ENCODE data around the gene EDN2. TPM values are rescaled to one million over a fixed set of nuclear protein-coding genes. Genes with fewer than 3 reads are reported as not detected.

Gene EDN2
- total RNA-seq, 1 donor from 2014 or later = 1.1 TPM

- intact Hi-C loops (cut with DNase I) = no loop called here
- DNase-seq (ENCODE audit: low spot score) = peak; percentile 24
Observed at GRCh38 chr1:41449326-41449921, 35.1 kb downstream of the EDN2 start.

GRCh38 chr1:41448821-41449220, 35.7 kb downstream of the EDN2 start:
- intact Hi-C loops (cut with DNase I) = no loop called here
- no peak for DNase-seq (ENCODE audit: low spot score)

DNA sequence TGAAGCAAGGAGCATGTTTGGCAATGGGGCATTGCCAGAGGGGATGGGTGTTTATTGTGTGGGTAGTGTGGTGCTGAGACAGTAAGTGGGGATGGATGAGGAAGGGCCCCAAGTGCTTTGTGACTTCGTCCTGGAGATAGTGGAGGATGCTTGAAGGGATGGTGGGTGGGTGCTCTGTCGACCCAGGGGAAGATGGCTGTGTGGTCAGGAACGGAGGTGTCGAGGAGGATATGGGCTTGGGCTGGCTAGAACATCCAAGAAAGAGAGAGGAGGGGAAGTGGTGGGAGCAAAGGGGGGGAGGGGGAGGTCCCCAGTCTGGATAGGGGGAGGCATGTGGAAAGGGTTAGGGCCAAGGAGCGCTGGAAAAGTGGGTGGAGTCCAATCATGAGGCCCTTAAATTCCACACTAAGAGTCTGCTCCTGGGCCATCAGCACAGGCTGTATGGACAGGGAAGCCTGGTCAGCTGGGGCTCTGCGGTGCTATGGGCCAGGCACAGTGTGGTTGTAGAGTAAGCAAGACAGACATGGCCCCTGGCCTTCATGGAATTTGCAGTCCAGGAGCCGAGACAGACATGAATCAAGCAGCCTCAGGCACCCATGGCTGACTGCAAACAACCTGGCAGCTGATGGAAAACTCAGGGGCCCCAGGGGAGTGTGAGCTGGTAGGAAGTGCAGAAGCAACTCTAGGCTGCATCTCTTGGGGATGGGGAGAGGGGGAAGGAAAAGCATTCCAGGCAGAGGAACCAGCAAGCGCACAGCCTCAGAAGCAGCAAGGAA, 36.3 kb downstream of the EDN2 start:
- peak; percentile 56 for DNase-seq (ENCODE audit: low spot score)
- intact Hi-C loops (cut with DNase I) = no loop called here

DNA sequence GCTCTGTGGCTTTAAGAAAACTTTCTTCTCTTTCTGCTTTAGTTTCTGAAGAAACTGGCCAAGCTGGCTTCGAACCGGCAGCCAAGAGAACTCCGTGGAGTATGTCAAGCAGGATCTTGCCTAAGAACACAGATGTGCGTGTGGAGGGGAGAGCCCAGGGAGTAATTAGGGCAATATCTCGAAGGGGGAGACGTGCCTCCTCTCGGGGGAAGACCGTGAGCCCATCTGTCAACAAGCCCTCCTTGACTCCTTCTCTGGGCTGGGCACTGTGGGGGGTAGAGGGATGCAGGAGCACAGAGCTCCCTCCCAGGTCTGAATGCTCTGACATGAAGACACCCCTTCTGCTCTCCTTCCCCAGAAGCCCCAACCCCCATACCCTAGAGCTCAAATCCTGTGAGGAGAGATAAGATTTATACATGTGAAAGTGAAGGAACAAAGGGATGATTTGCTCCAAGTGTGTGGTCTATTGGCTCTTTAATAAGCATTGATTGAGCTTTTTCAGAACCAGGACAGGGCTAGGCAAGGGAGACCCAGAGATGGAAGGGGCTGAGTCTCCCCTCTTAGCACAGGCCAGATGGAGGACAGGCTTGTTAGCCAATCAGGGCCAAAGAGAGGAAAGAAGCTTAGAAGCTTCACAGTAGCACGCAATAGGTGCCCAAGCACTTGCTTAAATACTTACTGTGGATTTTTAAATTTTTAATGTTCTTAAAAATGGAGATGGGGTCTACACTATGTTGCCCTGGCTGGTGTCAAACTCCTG, 37.5 kb downstream of the EDN2 start:
- no peak for DNase-seq (ENCODE audit: low spot score)
- intact Hi-C loops (cut with DNase I) = no loop called here

DNA sequence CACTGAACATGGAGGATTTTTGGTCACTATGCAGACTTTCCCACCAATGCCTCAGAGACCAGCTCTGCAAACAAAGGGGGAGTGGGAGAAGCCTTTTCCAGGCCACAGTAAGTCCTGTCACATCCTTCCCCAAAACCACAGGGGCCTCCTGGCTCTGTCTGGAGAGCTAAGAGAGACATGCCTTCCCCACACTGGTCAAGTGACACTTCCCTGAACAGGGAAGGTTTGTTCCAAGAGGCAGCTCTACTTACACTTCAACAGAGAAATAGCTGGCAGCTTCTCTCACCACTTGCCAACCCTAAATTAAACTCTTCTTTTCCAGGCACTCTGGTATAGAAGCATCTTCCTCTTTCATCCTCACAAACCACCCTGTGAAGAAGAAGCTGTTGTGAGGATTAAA, 39.7 kb downstream of the EDN2 start:
- no peak for DNase-seq (ENCODE audit: low spot score)
- intact Hi-C loops (cut with DNase I) = no loop called here

- intact Hi-C loops (cut with DNase I) = no loop called here
- DNase-seq (ENCODE audit: low spot score) = no peak
Observed at GRCh38 chr1:41444246-41444645, 40.2 kb downstream of the EDN2 start.

DNA sequence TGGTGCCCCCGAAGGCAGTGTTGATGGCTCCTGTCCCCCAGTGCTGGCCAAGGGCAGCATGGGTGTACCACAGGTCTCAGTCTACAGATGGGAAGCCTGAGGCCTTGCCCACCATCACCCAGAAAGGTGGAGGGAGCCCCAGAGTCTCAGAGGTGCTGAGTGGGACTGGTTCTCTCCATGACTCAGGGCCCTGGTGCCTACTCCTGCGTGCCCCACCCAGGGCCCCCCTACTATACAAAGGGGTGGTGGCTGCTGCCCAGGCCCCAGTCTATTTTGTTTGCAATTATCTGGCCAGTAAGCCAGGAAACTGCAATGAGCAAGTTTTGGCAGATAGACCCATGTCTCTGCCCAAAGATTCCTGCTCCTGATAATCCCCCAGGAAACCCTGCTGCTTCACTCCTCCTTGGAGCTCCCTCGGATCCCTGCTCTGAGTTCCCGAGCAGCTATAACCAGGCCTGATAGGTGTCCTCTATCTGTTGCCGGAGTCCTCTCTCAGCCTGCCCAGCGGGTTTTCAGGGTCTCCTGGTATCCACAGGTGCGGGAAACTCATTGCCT, 41.7 kb downstream of the EDN2 start:
- DNase-seq (ENCODE audit: low spot score) = no peak
- intact Hi-C loops (cut with DNase I) = no loop called here

DNA sequence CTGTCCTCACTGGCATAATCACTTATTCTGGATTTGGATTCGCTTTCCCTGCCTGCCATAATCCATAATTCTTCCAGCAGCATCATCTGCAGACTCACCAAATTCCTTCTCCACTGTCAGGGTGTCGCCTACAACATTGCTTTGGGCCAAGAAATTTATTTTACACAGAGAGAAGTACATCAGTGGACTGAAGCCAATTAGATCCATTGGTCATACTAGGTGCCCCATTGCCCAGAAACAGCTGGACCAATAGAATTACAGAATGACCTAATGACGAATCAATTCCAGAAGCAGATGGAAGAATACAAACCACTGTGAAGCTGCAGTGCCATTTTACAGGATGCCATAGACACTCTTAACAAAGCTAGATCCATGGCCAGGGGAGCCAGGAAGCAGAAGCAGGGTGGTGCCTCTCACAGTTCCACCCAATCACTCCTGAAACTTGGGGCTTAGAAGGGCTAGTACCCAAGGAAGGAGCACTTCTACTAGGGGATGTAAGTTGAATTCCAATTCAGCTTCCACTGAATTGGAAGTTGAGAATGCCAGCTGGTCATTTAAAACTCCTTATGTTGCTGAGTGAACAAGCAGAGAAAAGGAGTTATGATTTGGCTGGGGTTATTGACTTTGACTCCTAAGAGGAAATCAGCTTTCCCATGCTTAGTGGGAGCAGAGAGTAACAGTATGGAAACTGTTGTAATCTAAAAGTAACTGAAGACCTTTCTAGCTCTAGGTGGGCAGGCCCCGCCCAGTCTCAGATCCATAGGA, 44.0 kb downstream of the EDN2 start:
- DNase-seq (ENCODE audit: low spot score) = no peak
- intact Hi-C loops (cut with DNase I) = no loop called here

GRCh38 chr1:41439234-41439633, 45.2 kb downstream of the EDN2 start:
- no peak for DNase-seq (ENCODE audit: low spot score)
- intact Hi-C loops (cut with DNase I) = no loop called here

GRCh38 chr1:41438711-41439110, 45.8 kb downstream of the EDN2 start:
- no peak for DNase-seq (ENCODE audit: low spot score)
- intact Hi-C loops (cut with DNase I) = no loop called here

DNA sequence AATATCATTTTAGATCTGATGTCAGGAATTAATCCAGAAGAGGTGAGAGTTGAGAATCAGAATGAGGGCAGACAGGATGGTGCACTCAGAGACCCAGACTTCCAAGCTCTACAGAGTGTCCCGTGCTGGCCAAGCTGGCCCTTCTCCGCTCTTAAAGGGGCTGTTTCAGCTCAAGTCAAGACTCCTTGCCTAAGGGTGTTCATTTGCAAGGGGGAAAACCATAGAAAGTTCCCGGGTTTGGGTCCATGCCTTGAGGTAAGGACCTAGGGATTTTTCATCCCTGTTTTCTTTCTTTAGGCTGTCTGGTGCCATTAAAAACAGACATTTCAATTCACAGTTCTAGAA, 47.5 kb downstream of the EDN2 start:
- intact Hi-C loops (cut with DNase I) = no loop called here
- no peak for DNase-seq (ENCODE audit: low spot score)

DNA sequence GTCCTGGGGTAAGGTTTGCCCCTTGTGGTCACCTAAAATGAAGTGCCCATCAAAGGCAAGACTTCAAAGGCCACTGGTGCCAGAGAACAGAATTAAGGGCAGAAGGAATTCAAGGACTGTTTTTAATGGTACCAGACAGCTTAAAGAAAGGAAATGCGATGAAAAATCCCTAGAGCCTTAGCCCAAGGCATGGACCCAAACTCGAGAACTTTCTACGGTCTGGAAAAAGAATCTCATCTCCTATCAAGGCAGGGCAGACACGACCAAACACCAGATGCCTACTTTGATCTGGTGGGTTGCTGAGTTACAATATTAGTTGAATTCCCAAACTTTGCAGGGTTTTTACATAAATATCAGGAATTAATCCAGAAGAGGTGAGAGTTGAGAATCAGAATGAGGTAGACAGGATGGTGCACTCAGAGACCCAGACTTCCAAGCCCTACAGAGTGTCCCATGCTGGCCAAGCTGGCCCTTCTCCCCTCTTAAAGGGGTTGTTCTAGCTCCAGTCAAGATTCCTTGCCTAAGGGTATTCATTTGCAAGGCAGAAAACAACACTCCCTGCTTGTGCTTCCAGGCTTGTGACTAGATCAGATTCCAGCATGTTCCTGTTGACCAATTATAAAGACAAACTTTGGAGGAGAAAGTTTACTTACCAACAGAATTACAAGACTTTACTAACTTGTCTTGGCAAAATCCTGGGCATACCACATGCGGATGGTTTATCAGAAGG, 48.0 kb downstream of the EDN2 start:
- intact Hi-C loops (cut with DNase I) = no loop called here
- DNase-seq (ENCODE audit: low spot score) = no peak

DNA sequence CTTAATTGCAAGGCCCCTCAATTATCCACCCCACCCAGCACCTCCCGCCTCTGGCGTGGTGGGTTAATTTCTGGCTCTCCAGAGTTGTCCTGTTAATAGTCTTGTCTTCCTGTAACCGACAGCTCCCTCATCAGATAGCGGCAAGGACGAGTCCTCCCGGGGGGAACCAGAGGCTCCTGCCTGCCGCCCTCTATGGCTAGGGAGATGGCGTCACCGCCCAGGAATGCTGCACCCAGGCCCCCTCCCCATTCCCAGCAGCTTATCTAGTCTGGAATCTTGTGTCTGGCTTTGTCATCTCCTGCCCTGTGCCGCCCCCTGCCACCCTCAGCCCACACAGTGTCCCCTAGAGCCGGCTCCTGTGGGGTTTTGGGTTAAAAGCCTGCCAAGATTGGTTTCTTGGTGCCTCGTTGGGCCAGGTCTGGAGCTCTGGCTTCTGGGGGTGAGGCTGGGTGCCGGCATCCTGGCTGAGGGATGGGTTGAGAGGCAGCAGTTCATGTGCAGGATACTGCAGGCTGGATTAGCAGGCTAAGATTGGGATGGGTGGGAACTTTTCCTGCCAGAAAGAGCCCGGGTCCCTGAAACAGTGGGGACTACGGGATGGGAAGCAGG, 48.8 kb downstream of the EDN2 start:
- intact Hi-C loops (cut with DNase I) = no loop called here
- no peak for DNase-seq (ENCODE audit: low spot score)

- intact Hi-C loops (cut with DNase I) = loop anchor here (5.0 kb wide), 2 partner anchors 113 to 168 kb away; no protein-coding TSS in a partner anchor
Observed at GRCh38 chr1:41434748-41435449, 49.6 kb downstream of the EDN2 start.

GRCh38 chr1:41434306-41434705, 50.2 kb downstream of the EDN2 start:
- no peak for DNase-seq (ENCODE audit: low spot score)
- intact Hi-C loops (cut with DNase I) = loop anchor here (5.0 kb wide), 2 partner anchors 112 to 167 kb away; no protein-coding TSS in a partner anchor

More at GRCh38 chr1:41434748-41435449, 49.6 kb downstream of the EDN2 start:
- no peak for DNase-seq (ENCODE audit: low spot score)

GRCh38 chr1:41433501-41433900, 51.0 kb downstream of the EDN2 start:
- DNase-seq (ENCODE audit: low spot score) = no peak
- intact Hi-C loops (cut with DNase I) = loop anchor here (2.0 to 5.0 kb wide), 3 partner anchors 63 to 166 kb away; no protein-coding TSS in a partner anchor

- intact Hi-C loops (cut with DNase I) = loop anchor here (2.0 to 5.0 kb wide), 3 partner anchors 64 to 165 kb away; no protein-coding TSS in a partner anchor
- peak; percentile 95 for DNase-seq (ENCODE audit: low spot score)
Observed at GRCh38 chr1:41432481-41433280, 51.8 kb downstream of the EDN2 start.

Data from cardiac septum (tissue), 1 donor.